ENCODE data around the gene LDHD.

DNA sequence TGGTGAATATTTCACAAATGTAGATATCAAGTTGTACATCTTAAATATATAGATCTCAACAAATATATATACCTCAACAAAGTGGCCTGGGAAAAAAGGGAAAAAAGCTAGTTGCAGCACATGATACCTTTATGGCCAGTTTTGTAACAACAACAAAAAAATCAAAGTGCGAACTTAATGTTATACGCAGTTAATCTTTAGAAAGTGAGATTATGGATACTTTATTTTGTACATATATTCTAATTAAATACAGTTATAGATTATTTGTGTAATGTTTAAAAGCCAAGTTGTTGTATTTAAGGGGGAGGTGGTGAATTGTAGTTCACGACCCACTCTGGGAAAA lies 31.4 kb upstream of the LDHD start:
- TF ChIP-seq, protein P1, sequence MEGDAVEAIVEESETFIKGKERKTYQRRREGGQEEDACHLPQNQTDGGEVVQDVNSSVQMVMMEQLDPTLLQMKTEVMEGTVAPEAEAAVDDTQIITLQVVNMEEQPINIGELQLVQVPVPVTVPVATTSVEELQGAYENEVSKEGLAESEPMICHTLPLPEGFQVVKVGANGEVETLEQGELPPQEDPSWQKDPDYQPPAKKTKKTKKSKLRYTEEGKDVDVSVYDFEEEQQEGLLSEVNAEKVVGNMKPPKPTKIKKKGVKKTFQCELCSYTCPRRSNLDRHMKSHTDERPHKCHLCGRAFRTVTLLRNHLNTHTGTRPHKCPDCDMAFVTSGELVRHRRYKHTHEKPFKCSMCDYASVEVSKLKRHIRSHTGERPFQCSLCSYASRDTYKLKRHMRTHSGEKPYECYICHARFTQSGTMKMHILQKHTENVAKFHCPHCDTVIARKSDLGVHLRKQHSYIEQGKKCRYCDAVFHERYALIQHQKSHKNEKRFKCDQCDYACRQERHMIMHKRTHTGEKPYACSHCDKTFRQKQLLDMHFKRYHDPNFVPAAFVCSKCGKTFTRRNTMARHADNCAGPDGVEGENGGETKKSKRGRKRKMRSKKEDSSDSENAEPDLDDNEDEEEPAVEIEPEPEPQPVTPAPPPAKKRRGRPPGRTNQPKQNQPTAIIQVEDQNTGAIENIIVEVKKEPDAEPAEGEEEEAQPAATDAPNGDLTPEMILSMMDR (IDR thresholded peaks at IDR 0.05), result no peak
- TF ChIP-seq POLR2A (IDR thresholded peaks at IDR 0.05), result no peak

Measured in Peyer's patch (tissue), 4 donors.